GM18951 (cell line): ENCODE measurements around the gene CEMIP.

ENCODE experiments used
- POLR2A ChIP-seq: IDR thresholded peaks from 4 replicates; pipeline ENCODE4 v1.6.1; 2011; ENCODE audit warnings: mild to moderate bottlenecking; ENCODE audit not compliant: insufficient read length, insufficient read depth; ENCODE audit errors: extremely low read depth
- in situ Hi-C: fragments of 300-500 bp; cut with MboI; formaldehyde crosslinking; loops from one replicate; pipeline ENCODE4 v1.12.0; 2022; ENCODE audit warnings: low sequenced_read_pairs, mixed read lengths, inconsistent platforms; ENCODE audit not compliant: unreplicated experiment

CEMIP gene

GRCh38 chr15:80798911-80799310 is 19.7 kb downstream of the CEMIP start:
- in situ Hi-C loops, result loop anchor here (25.0 kb wide), 1 partner anchor 163 kb away; no protein-coding TSS in a partner anchor
- no peak for TF ChIP-seq POLR2A

- in situ Hi-C loops, result no loop called here
- TF ChIP-seq POLR2A, result no peak
These were observed 20.9 kb downstream of the CEMIP start for GRCh38 chr15:80800067-80800466.

- in situ Hi-C loops, result no loop called here
- TF ChIP-seq POLR2A, result no peak
These were observed 22.9 kb downstream of the CEMIP start for GRCh38 chr15:80801891-80802680.

- in situ Hi-C loops, result no loop called here
- TF ChIP-seq POLR2A, result no peak
These were observed 24.7 kb downstream of the CEMIP start for GRCh38 chr15:80803580-80804525.

- in situ Hi-C loops, result no loop called here
- TF ChIP-seq POLR2A, result no peak
These were observed 25.9 kb downstream of the CEMIP start for GRCh38 chr15:80804970-80805495.

GRCh38 chr15:80811781-80812315 is 32.7 kb downstream of the CEMIP start:
- no peak for TF ChIP-seq POLR2A
- in situ Hi-C loops, result no loop called here

GRCh38 chr15:80815106-80815505 is 35.9 kb downstream of the CEMIP start:
- no peak for TF ChIP-seq POLR2A
- in situ Hi-C loops, result no loop called here

DNA sequence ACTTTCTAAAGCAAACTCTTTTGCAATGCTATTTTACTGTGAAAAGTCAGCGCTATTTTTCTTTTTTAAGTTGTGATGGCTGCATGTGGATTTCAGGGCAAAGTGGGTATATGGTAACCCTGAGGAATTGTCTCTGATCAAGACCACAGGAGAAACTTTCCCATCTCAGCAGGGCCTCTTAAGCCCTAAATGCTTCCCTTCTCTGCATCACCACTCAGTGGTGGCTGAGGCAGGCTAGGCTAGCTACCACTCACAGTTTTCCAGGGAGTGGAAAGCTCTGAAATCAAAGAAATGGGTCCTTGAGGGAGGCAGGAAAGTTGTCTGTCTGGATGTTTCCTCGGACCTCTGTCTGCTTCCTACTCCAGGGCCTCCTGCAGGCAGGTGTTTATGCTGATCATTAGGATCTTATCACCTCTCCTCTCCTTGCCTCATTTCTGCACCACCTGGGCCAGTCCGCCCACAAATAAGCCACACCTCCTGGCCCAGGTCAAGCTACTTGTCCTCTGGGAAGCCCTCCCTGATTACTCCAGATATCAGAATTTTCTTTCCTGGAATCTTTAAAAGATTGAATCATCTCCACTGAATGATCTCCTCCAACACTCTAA is 37.0 kb downstream of the CEMIP start:
- TF ChIP-seq POLR2A, result no peak
- in situ Hi-C loops, result no loop called here

DNA sequence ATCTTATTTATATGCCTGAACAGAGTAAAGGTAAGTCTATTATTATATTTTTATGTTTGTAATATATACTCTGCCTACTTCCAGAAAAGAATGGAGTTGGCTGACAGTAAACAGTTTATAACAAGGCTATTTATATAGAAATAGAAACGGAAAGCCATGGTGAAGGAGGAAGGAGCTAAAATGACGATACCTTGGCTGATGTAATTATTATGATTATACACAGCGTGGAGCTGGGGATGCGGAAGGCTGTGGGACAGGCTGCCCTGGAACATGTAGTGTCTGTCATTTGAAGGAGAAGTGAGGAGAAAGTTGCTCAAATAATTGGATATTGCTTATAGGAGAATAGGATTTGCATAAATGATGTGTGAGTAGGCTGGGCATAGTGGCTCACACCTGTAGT is 37.8 kb downstream of the CEMIP start:
- TF ChIP-seq POLR2A, result no peak
- in situ Hi-C loops, result no loop called here

DNA sequence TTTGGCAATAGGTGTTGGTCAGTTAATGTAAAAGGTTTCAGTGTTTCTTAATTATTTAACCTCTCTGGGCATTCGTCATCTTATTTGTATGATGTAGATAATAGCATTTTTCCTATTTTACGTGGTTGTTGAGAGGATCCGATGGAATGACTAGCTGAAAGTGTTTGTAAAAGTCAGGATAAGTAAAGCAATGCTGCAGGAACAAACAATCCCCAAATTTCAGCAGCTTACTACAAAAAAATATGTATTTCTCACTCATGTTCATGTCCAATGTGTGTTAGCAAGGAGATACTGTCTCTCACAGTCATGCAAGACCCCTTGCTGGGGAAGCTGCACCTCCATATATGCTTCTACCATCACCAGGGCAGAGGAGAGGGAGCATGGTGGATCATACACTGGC is 38.7 kb downstream of the CEMIP start:
- in situ Hi-C loops, result no loop called here

GRCh38 chr15:80819001-80819400 is 39.8 kb downstream of the CEMIP start:
- no peak for TF ChIP-seq POLR2A
- in situ Hi-C loops, result no loop called here

More for the DNA sequence above, 38.7 kb downstream of the CEMIP start:
- TF ChIP-seq POLR2A, result no peak

GRCh38 chr15:80820092-80820491 is 40.9 kb downstream of the CEMIP start:
- in situ Hi-C loops, result no loop called here
- no peak for TF ChIP-seq POLR2A

DNA sequence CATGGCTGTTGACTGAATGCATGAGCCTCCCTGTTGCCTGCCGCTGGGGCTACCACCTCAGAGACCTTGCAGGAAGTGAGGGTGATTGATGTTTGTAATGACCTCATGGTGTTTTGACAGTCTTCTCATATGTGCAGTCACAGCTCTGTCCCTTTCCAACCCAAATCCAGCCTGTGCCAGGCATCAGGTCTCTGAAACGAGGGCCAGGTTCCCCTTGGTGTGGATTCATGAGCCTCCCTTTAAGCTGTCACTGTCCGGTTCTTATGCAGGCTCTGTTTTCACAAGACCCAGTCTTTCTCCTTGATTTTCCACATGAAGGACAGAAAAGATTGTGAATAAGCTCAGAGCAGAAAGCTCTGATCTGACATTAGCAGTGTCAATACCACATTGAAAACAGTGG is 43.1 kb downstream of the CEMIP start:
- in situ Hi-C loops, result no loop called here
- no peak for TF ChIP-seq POLR2A

DNA sequence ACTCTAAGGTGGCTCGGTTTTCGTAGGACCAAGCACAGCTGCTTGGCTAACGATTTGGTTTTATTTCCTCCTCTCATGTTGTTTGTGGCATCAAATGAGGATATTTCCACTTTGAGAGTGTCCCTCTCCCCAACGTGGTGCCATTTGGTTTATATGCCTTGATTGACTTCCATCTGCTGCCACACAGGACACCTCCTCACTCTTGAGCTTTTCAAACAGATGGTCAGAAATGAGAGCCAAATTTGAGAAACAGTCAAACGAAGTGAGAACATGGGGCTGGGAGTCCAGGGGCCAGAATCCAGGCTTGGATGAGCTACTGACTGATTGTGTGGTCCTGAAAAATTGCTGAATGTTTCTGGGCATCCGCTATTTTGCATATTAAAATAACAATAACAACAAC is 43.5 kb downstream of the CEMIP start:
- TF ChIP-seq POLR2A, result no peak
- in situ Hi-C loops, result no loop called here
